ENCODE measurements around the gene LPP. TPM values are rescaled to one million over a fixed set of nuclear protein-coding genes. Genes with fewer than 3 reads are reported as not detected.

The LPP gene
- total and polyA plus RNA-seq, 2 of the 13 experiments (the other 11 are each of a cell fraction or from before 2014, with no cell fraction given) = 19.2 to 29.9 TPM

- TF ChIP-seq CREM (IDR thresholded peaks at IDR 0.05) (peak; percentile 64; the same call in 1 of the 2 replicates), CREM (CRISPR knock-in tag; IDR thresholded peaks at IDR 0.05) (no peak), SAP130 (CRISPR knock-in tag; IDR thresholded peaks at IDR 0.05; ENCODE audit: low read depth) (peak; percentile 76), KAT8 (CRISPR knock-in tag; IDR thresholded peaks at IDR 0.05) (0 out of 2 replicates have a peak, but pooled peaks have one; percentile 29), THAP11 (CRISPR knock-in tag; IDR thresholded peaks at IDR 0.05) (0 out of 2 replicates have a peak, but pooled peaks have one; percentile 20), NFIC (IDR thresholded peaks at IDR 0.05; ENCODE audit: low read length) (peak; percentile 86; the same call in 1 of the 2 replicates), SOX6 (IDR thresholded peaks at IDR 0.05) (no peak), SOX6 (CRISPR knock-in tag; IDR thresholded peaks at IDR 0.05) (peak; percentile 65), KDM1A (CRISPR knock-in tag; IDR thresholded peaks at IDR 0.05) (peak; percentile 14; the same call in 1 of the 2 replicates), USF2 (IDR thresholded peaks at IDR 0.05; ENCODE audit: low read depth, low read length) (no peak), USF2 (CRISPR knock-in tag; IDR thresholded peaks at IDR 0.05; ENCODE audit: borderline replicate concordance) (peak; percentile 83; the same call in 1 of the 2 replicates), HMG20A (CRISPR knock-in tag; IDR thresholded peaks at IDR 0.05; ENCODE audit: borderline replicate concordance) (peak; percentile 90; the same call in 1 of the 2 replicates), NR2F1 (CRISPR knock-in tag; IDR thresholded peaks at IDR 0.05) (peak in 1 of 2 experiments; percentile 66; a peak in 2 of 4 replicates), ZNF460 (CRISPR knock-in tag; IDR thresholded peaks at IDR 0.05; ENCODE audit: borderline replicate concordance) (no peak), RARA (CRISPR knock-in tag; IDR thresholded peaks at IDR 0.05) (peak; percentile 98), ZNF367 (CRISPR knock-in tag; IDR thresholded peaks at IDR 0.05; ENCODE audit: borderline replicate concordance) (no peak), SOX5 (CRISPR knock-in tag; IDR thresholded peaks at IDR 0.05; ENCODE audit: borderline replicate concordance) (peak; percentile 69; the same call in 1 of the 2 replicates), HNRNPUL1 (IDR thresholded peaks at IDR 0.05; ENCODE audit: low read depth, low read length) (no peak), DMTF1 (CRISPR knock-in tag; IDR thresholded peaks at IDR 0.05) (no peak), BCL6 (CRISPR knock-in tag; IDR thresholded peaks at IDR 0.05) (peak; percentile 100), ZNF597 (CRISPR knock-in tag; IDR thresholded peaks at IDR 0.05) (no peak)
- TF ChIP-seq, protein P1, sequence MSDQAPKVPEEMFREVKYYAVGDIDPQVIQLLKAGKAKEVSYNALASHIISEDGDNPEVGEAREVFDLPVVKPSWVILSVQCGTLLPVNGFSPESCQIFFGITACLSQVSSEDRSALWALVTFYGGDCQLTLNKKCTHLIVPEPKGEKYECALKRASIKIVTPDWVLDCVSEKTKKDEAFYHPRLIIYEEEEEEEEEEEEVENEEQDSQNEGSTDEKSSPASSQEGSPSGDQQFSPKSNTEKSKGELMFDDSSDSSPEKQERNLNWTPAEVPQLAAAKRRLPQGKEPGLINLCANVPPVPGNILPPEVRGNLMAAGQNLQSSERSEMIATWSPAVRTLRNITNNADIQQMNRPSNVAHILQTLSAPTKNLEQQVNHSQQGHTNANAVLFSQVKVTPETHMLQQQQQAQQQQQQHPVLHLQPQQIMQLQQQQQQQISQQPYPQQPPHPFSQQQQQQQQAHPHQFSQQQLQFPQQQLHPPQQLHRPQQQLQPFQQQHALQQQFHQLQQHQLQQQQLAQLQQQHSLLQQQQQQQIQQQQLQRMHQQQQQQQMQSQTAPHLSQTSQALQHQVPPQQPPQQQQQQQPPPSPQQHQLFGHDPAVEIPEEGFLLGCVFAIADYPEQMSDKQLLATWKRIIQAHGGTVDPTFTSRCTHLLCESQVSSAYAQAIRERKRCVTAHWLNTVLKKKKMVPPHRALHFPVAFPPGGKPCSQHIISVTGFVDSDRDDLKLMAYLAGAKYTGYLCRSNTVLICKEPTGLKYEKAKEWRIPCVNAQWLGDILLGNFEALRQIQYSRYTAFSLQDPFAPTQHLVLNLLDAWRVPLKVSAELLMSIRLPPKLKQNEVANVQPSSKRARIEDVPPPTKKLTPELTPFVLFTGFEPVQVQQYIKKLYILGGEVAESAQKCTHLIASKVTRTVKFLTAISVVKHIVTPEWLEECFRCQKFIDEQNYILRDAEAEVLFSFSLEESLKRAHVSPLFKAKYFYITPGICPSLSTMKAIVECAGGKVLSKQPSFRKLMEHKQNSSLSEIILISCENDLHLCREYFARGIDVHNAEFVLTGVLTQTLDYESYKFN (CRISPR knock-in tag; conservative IDR thresholded peaks at IDR 0.05) = peak; percentile 43; the same call in 1 of the 2 replicates
Observed at GRCh38 chr3:188270423-188270972, 116.5 kb downstream of the LPP start (continued).
